ENCODE measurements around the gene ETV1.

GRCh38 chr7:13878154-13878553, 111.3 kb downstream of the ETV1 start:
- TF ChIP-seq, protein P1, sequence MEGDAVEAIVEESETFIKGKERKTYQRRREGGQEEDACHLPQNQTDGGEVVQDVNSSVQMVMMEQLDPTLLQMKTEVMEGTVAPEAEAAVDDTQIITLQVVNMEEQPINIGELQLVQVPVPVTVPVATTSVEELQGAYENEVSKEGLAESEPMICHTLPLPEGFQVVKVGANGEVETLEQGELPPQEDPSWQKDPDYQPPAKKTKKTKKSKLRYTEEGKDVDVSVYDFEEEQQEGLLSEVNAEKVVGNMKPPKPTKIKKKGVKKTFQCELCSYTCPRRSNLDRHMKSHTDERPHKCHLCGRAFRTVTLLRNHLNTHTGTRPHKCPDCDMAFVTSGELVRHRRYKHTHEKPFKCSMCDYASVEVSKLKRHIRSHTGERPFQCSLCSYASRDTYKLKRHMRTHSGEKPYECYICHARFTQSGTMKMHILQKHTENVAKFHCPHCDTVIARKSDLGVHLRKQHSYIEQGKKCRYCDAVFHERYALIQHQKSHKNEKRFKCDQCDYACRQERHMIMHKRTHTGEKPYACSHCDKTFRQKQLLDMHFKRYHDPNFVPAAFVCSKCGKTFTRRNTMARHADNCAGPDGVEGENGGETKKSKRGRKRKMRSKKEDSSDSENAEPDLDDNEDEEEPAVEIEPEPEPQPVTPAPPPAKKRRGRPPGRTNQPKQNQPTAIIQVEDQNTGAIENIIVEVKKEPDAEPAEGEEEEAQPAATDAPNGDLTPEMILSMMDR (IDR thresholded peaks at IDR 0.05; ENCODE audit: poor library complexity): no peak
- TF ChIP-seq EZH2phosphoT487 (IDR thresholded peaks at IDR 0.05; ENCODE audit: low read depth, severe bottlenecking, unreplicated experiment): no peak

All from hepatocyte (in vitro differentiated cells).